D721Med (cell line): ENCODE data around the gene FMN1.

Experiments
- DNase-seq: peaks from one replicate; pipeline ENCODE4 v3.0.0; 2011; ENCODE audit warnings: low spot score; ENCODE audit not compliant: insufficient read length
- FAIRE-seq: peaks from 2 replicates; lab custom pipeline; 2011; peaks lifted over from hg19 to GRCh38; lab: Jason Lieb, UNC
- TF ChIP-seq, protein P1 (sequence below): IDR thresholded peaks from 2 replicates; pipeline ENCODE4 v1.5.1; 2012; ENCODE audit warnings: mild to moderate bottlenecking, control low read depth; ENCODE audit not compliant: insufficient read depth; ENCODE audit errors: missing control alignments

Gene FMN1

GRCh38 chr15:32844118-32844711 is 350.3 kb downstream of the FMN1 start:
- FAIRE-seq (no peak), DNase-seq (no peak)
- TF ChIP-seq, protein P1, sequence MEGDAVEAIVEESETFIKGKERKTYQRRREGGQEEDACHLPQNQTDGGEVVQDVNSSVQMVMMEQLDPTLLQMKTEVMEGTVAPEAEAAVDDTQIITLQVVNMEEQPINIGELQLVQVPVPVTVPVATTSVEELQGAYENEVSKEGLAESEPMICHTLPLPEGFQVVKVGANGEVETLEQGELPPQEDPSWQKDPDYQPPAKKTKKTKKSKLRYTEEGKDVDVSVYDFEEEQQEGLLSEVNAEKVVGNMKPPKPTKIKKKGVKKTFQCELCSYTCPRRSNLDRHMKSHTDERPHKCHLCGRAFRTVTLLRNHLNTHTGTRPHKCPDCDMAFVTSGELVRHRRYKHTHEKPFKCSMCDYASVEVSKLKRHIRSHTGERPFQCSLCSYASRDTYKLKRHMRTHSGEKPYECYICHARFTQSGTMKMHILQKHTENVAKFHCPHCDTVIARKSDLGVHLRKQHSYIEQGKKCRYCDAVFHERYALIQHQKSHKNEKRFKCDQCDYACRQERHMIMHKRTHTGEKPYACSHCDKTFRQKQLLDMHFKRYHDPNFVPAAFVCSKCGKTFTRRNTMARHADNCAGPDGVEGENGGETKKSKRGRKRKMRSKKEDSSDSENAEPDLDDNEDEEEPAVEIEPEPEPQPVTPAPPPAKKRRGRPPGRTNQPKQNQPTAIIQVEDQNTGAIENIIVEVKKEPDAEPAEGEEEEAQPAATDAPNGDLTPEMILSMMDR: peak; percentile 66

GRCh38 chr15:32843219-32843815 is 351.2 kb downstream of the FMN1 start:
- TF ChIP-seq, protein P1: no peak
- FAIRE-seq: no peak
- no peak for DNase-seq

GRCh38 chr15:32842081-32842480 is 352.4 kb downstream of the FMN1 start:
- DNase-seq: no peak
- TF ChIP-seq, protein P1: no peak
- no peak for FAIRE-seq

DNA sequence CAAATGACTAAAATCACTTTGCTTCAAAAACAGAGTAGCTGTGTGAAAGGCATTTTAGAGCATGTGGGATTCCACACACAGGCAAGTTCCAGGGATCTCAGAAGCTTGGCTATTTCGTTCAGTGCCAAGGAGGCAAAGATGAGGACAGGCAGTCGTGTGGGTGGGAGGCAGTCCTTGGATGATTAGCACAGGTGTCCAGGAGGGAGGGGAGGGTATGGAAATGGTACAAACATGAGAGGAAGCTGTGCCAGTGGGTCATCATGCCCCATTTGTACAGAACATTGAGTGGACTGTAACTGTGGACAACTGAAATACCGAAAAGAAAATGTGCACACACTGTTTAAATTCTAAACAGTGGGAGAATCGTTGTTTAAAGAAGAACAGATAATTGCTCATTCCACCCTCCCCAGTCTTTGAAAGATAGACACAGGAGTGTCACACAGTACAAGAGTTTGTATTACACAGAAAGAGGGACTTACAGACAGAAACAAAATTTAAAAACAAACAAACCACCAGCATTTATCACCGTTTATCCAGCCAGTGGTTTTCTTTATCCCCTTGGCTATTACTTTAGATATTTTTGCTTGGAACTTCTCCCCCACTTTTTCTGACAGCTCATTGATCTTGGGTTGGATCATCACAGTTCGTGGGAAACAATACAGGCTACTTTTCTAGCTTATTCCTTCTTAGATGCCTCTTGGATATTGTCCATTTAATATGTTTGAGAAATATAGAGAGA is 353.8 kb downstream of the FMN1 start:
- no peak for FAIRE-seq
- no peak for DNase-seq
- TF ChIP-seq, protein P1: no peak

- TF ChIP-seq, protein P1: no peak
- DNase-seq (no peak), FAIRE-seq (no peak)
These were observed 355.7 kb downstream of the FMN1 start for GRCh38 chr15:32838820-32839219.

GRCh38 chr15:32838338-32838737 is 356.2 kb downstream of the FMN1 start:
- no peak for FAIRE-seq
- no peak for DNase-seq
- TF ChIP-seq, protein P1: no peak
